DND-41 (cell line): ENCODE data around the gene EEA1.
A peak's percentile ranks its signal among the peaks of the same experiment; 100 is the strongest.

Experiments used
- ATAC-seq: fragments of 200-7000 bp; cut with Tn5 transposase; 3 replicates; pipeline ENCODE4 v1.9.1; 2021; ENCODE audit warnings: low read depth; ENCODE audit not compliant: insufficient read depth
- DNase-seq: peaks from one replicate; pipeline ENCODE4 v3.0.0-alpha.2; 2020
- H2AFZ ChIP-seq: 2 replicates; pipeline ENCODE4 v1.6.0; 2012; ENCODE audit warnings: low read depth, low read length
- H3K27ac ChIP-seq: 2 replicates; pipeline ENCODE4 v1.5.1; 2012; ENCODE audit warnings: low read length, inconsistent platforms
- H3K27me3 ChIP-seq: fragments of 200-600 bp; sonication (generic); 2 replicates; pipeline ENCODE4 v1.6.0; 2012; ENCODE audit warnings: low read length, mild to moderate bottlenecking, inconsistent platforms; ENCODE audit not compliant: insufficient read depth, poor library complexity
- H3K36me3 ChIP-seq: 2 replicates; pipeline ENCODE4 v1.5.1; 2012; ENCODE audit warnings: low read length, inconsistent platforms; ENCODE audit not compliant: insufficient read depth
- H3K4me1 ChIP-seq: 2 replicates; pipeline ENCODE4 v1.5.1; 2012; ENCODE audit warnings: mild to moderate bottlenecking, low read length; ENCODE audit not compliant: insufficient read depth
- H3K4me2 ChIP-seq: 2 replicates; pipeline ENCODE4 v1.6.0; 2012; ENCODE audit warnings: mild to moderate bottlenecking, moderate library complexity, low read length, inconsistent platforms; ENCODE audit not compliant: insufficient read depth
- H3K4me3 ChIP-seq, 2 experiments: fragments of 200-600 bp in 1 of 2; shearing (Covaris generic) in 1 of 2; 2 replicates each; pipeline ENCODE4 v1.5.1; 2012 to 2016; ENCODE audit warnings: inconsistent platforms in 2 of 2, low read length in 2 of 2, mild to moderate bottlenecking in 2 of 2, low read depth in 1 of 2, moderate library complexity in 1 of 2
- H3K79me2 ChIP-seq: 2 replicates; pipeline ENCODE4 v1.6.0; 2012; ENCODE audit warnings: low read length, inconsistent platforms; ENCODE audit not compliant: insufficient read depth
- H3K9ac ChIP-seq: 2 replicates; pipeline ENCODE4 v1.6.0; 2012; ENCODE audit warnings: low read depth, mild to moderate bottlenecking, inconsistent platforms, low read length, moderate library complexity
- H3K9me3 ChIP-seq: 2 replicates; pipeline ENCODE4 v1.5.1; 2012; ENCODE audit warnings: low read length, moderate library complexity, mild to moderate bottlenecking, inconsistent platforms; ENCODE audit not compliant: insufficient read depth, severe bottlenecking
- H4K20me1 ChIP-seq: 2 replicates; pipeline ENCODE4 v1.6.0; 2012; ENCODE audit warnings: low read length; ENCODE audit not compliant: insufficient read depth
- CTCF ChIP-seq: IDR thresholded peaks from 2 replicates; pipeline ENCODE4 v1.5.1; 2012; ENCODE audit warnings: borderline replicate concordance, low read length, moderate library complexity, mild to moderate bottlenecking; ENCODE audit not compliant: poor library complexity, severe bottlenecking; ENCODE audit errors: extremely low read depth
- EZH2 ChIP-seq: IDR thresholded peaks from 3 replicates; pipeline ENCODE4 v1.6.1; 2012; ENCODE audit warnings: borderline replicate concordance, low read depth, mild to moderate bottlenecking, moderate library complexity, low read length, inconsistent platforms; ENCODE audit not compliant: severe bottlenecking

Gene EEA1

DNA sequence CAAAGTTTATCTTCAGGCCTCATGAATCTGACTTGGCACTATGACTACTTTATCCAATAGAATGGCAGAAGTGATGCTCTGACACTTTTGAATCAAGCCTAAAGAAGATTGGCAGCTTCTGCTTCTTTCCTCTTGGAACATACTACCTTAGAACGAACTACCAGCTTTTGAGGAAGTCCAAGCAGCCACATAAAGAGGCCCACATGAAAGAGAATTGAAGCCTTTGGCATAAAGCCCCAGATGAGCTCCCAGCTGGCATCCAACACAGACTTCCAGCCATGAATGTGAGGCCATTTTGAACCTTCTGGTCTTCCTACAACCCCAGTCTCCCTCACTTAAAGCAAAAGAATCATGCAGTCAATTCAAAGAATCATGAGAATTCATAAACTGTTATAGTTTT, 65.8 kb downstream of the EEA1 start:
- Histone ChIP-seq H3K4me3 (no peak overlapping the region), H3K79me2 (peaks cover 15% of the 10 kb centered on the region)

GRCh38 chr12:92861381-92861780, 67.7 kb downstream of the EEA1 start:
- Histone ChIP-seq H3K9ac (no peak overlapping the region), H3K36me3 (peaks cover 65% of the 10 kb centered on the region), H3K79me2 (peaks cover 3% of the 10 kb centered on the region; the same call in 1 of the 2 replicates), H4K20me1 (no peaks in the 10 kb centered on the region; the same call in 1 of the 2 replicates), H3K27ac (no peak overlapping the region), H3K27me3 (no peaks in the 10 kb centered on the region), H3K4me1 (peaks cover 9% of the 10 kb centered on the region; the same call in 1 of the 2 replicates), H3K4me2 (no peak overlapping the region), H3K9me3 (no peaks in the 10 kb centered on the region), H3K4me3 (no peak overlapping the region), H2AFZ (no peak overlapping the region)
- DNase-seq (no peak), ATAC-seq (no peak)
- TF ChIP-seq EZH2 = no peak
- TF ChIP-seq CTCF = no peak

More for the DNA sequence above, 65.8 kb downstream of the EEA1 start:
- Histone ChIP-seq H3K27me3 (no peaks in the 10 kb centered on the region), H3K4me1 (peaks cover 9% of the 10 kb centered on the region; the same call in 1 of the 2 replicates), H3K27ac (no peak overlapping the region), H3K4me2 (no peak overlapping the region), H2AFZ (no peak overlapping the region), H4K20me1 (no peaks in the 10 kb centered on the region), H3K9ac (no peak overlapping the region), H3K9me3 (no peaks in the 10 kb centered on the region), H3K36me3 (peaks cover 53% of the 10 kb centered on the region)
- TF ChIP-seq CTCF (no peak), EZH2 (no peak)
- ATAC-seq = peak; percentile 84
- DNase-seq = peak; percentile 53

DNA sequence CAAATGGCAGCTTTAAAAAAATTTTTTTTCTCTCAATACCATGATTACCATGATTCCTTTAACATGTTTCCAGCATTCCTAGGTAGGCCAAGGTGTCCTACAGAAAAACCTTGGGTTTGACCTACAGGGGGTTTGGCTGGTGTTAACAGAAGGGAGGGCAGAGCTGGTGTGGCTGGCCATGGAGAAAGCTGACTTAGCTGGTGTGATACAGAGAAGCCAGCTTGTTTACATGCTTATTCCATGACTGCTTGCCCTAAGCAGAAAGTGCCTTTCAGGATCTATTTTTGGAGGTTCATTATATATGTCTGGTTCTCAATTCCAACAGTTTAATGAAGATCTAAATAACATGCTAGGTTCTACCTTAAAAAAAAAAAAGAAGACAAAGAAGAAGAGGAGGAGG, 68.6 kb downstream of the EEA1 start:
- ATAC-seq = no peak
- Histone ChIP-seq H4K20me1 (no peaks in the 10 kb centered on the region; the same call in 1 of the 2 replicates), H3K9me3 (no peaks in the 10 kb centered on the region), H3K4me2 (no peak overlapping the region), H3K36me3 (peaks cover 68% of the 10 kb centered on the region), H3K4me3 (no peak overlapping the region), H3K4me1 (peaks cover 9% of the 10 kb centered on the region; the same call in 1 of the 2 replicates), H3K27me3 (no peaks in the 10 kb centered on the region), H3K9ac (no peak overlapping the region), H2AFZ (no peak overlapping the region), H3K27ac (no peak overlapping the region), H3K79me2 (peaks cover 3% of the 10 kb centered on the region; the same call in 1 of the 2 replicates)
- TF ChIP-seq EZH2 (no peak), CTCF (no peak)
- DNase-seq = no peak
